ENCODE data around the gene KCNAB2.
A peak's percentile ranks its signal among the peaks of the same experiment; 100 is the strongest.
"Not testable (repeated sequence)": the region's sequence is repeated elsewhere in the genome, so short reads cannot be mapped to it uniquely, and the experiment has no call there.

The KCNAB2 gene

GRCh38 chr1:6016191-6016865 lies 29.4 kb upstream of the KCNAB2 start:
- ATAC-seq (replicated peaks): no peak
- H3K4me1 Mint-ChIP-seq: peaks cover 10 to 16% of the 10 kb centered on the region in 2 donors
- no peak overlapping the region for H3K27ac Mint-ChIP-seq
- DNase-seq: no peak
- H3K9me3 Mint-ChIP-seq: no peaks in the 10 kb centered on the region
- peaks cover 10 to 26% of the 10 kb centered on the region in 2 donors for H3K36me3 Mint-ChIP-seq
- H3K27me3 Mint-ChIP-seq: no peaks in the 10 kb centered on the region
- no peak overlapping the region for H3K4me3 Mint-ChIP-seq

DNA sequence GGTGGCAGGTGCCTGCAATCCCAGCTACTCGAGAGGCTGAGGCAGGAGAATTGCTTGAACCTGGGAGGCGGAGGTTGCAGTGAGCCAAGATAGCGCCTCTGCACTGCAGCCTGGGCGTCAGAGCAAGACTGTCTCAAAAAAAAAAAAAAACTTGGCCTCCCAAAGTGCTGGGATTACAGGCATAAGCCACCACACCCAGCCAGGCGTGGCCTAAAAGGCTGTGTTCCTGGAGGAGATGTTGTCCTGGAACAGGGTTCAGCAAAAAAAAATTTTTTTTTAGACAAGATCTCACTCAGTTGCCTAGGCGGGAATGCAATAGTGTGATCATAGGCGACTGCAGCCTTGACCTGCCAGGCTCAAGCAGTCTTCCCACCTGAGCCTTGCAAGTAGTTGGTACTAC lies 28.0 kb upstream of the KCNAB2 start:
- H3K9me3 Mint-ChIP-seq; ATAC-seq (replicated peaks); H3K4me3 Mint-ChIP-seq; H3K27me3 Mint-ChIP-seq; H3K27ac Mint-ChIP-seq; DNase-seq: not testable (repeated sequence)
- Mint-ChIP-seq H3K36me3 (peaks cover 5 to 25% of the 10 kb centered on the region in 2 donors), H3K4me1 (peaks cover 8 to 12% of the 10 kb centered on the region in 2 donors)

DNA sequence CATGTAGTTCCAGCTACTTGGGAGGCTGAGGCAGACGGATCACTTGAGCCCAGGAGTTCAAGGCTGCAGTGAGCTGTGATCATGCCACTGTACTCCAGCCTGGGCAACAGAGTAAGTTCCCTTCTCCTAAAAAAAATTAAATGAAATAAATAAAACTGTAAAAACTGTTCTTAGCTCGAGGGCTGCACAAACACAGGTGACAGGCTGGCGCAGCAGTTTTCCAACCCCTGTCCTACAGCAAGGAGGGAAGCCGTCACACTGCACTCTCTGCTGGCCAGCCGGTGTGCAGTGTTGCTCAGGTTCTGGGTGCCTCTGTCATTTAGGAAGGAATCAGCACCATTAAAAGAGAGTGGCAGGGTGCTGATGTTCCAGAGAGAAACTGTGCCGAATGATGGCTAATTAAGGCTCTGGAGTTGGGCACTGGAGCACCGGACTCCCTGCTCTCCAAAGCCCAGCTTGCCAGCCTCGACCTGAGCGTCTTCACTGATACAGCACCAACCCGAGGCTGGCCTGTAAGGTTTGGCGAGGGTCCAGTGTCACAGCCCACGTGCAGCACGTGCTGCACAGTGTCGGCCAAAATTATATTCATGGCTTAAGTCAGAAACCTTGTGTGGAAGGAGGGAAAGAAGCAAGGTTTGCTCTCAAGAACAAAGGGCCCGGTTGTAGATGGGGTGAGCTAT lies 26.4 kb upstream of the KCNAB2 start:
- Mint-ChIP-seq H3K27me3 (no peaks in the 10 kb centered on the region), H3K4me3 (no peak overlapping the region), H3K27ac (no peak overlapping the region), H3K36me3 (peaks cover 2 to 16% of the 10 kb centered on the region in 2 donors), H3K9me3 (peaks cover 7 to 8% of the 10 kb centered on the region in 2 donors), H3K4me1 (peaks cover 0 to 5% of the 10 kb centered on the region in 2 donors)
- ATAC-seq (replicated peaks) (no peak), DNase-seq (no peak)

- H3K27ac Mint-ChIP-seq: no peak overlapping the region
- no peaks in the 10 kb centered on the region for H3K27me3 Mint-ChIP-seq
- H3K4me3 Mint-ChIP-seq: no peak overlapping the region
- ATAC-seq (replicated peaks): no peak
- no peak for DNase-seq
- H3K9me3 Mint-ChIP-seq: peaks cover 7 to 8% of the 10 kb centered on the region in 2 donors
- H3K36me3 Mint-ChIP-seq: peaks cover 5 to 18% of the 10 kb centered on the region in 2 donors
- peaks cover 18 to 26% of the 10 kb centered on the region in 2 donors for H3K4me1 Mint-ChIP-seq
Measured at GRCh38 chr1:6022193-6022592, 23.5 kb upstream of the KCNAB2 start.

GRCh38 chr1:6023346-6023745 lies 22.3 kb upstream of the KCNAB2 start:
- H3K9me3 Mint-ChIP-seq: peaks cover 7 to 8% of the 10 kb centered on the region in 2 donors
- no peak for ATAC-seq (replicated peaks)
- no peak overlapping the region for H3K4me3 Mint-ChIP-seq
- no peaks in the 10 kb centered on the region for H3K27me3 Mint-ChIP-seq
- no peak for DNase-seq
- H3K4me1 Mint-ChIP-seq: peaks cover 30 to 37% of the 10 kb centered on the region in 2 donors
- no peak overlapping the region for H3K27ac Mint-ChIP-seq
- peaks cover 13 to 29% of the 10 kb centered on the region in 2 donors for H3K36me3 Mint-ChIP-seq

DNA sequence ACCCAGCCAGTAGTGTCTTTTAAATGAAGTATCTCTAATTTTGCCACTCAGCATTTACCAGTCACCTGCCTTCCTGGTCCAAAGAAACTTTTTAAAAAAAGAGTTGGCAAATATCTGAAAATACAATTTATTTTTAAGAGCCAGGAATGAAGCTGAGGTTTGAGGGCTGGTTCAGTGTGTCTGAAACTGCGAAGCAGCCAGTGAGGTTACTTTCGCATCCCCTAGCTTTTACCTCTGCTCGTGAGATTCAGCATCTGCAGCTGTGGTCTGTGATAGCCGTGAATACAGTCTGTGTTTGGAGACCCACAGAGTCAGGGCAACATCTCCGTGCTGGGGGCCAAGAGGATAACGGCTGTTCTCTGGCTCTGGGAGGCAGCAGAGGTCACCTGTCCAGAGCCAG lies 21.3 kb upstream of the KCNAB2 start:
- Mint-ChIP-seq H3K4me3 (peak overlapping the region in 1 of 2 donors; percentile 25), H3K27me3 (no peaks in the 10 kb centered on the region), H3K4me1 (peaks cover 36 to 46% of the 10 kb centered on the region in 2 donors), H3K9me3 (peaks cover 7 to 8% of the 10 kb centered on the region in 2 donors), H3K36me3 (peaks cover 20 to 36% of the 10 kb centered on the region in 2 donors), H3K27ac (no peak overlapping the region)
- DNase-seq: no peak
- no peak for ATAC-seq (replicated peaks)

GRCh38 chr1:6025269-6026094 lies 20.2 kb upstream of the KCNAB2 start:
- H3K4me3 Mint-ChIP-seq: peak overlapping the region; percentile 94 to 98
- peaks cover 7 to 8% of the 10 kb centered on the region in 2 donors for H3K9me3 Mint-ChIP-seq
- peaks cover 29 to 44% of the 10 kb centered on the region in 2 donors for H3K36me3 Mint-ChIP-seq
- peaks cover 44 to 57% of the 10 kb centered on the region in 2 donors for H3K4me1 Mint-ChIP-seq
- DNase-seq (peak; percentile 18), ATAC-seq (replicated peaks) (no peak)
- no peaks in the 10 kb centered on the region for H3K27me3 Mint-ChIP-seq
- H3K27ac Mint-ChIP-seq: peak overlapping the region; percentile 99

- peak; percentile 83 to 86 for ATAC-seq (replicated peaks)
- no peaks in the 10 kb centered on the region for H3K27me3 Mint-ChIP-seq
- peak; percentile 95 for DNase-seq
- peaks cover 7 to 8% of the 10 kb centered on the region in 2 donors for H3K9me3 Mint-ChIP-seq
- H3K36me3 Mint-ChIP-seq: peaks cover 37 to 52% of the 10 kb centered on the region in 2 donors
- H3K27ac Mint-ChIP-seq: peak overlapping the region; percentile 99
- H3K4me1 Mint-ChIP-seq: peaks cover 52 to 65% of the 10 kb centered on the region in 2 donors
- peak overlapping the region; percentile 94 to 98 for H3K4me3 Mint-ChIP-seq
Measured at GRCh38 chr1:6026095-6026809, 19.4 kb upstream of the KCNAB2 start.

DNA sequence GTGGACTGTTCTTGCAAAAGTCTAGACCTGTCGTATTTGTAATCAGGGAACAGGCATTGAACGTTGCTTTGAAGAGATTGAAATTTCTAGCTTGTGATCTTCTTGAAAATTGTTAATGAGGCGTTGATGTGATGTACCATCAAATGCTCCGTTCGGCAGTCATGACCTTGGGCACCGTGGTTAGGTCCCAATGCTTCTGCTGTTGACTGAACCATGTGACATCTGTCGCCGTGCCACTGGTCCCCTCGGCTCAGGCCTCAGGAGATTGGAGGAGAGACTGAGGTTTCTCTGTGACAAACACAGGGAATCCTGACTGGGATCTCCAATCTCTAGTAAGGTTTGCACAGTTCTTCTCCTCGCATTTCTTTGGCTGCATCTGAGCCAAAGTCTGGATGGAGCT lies 18.1 kb upstream of the KCNAB2 start:
- peak overlapping the region; percentile 94 to 98 for H3K4me3 Mint-ChIP-seq
- ATAC-seq (replicated peaks): no peak
- H3K36me3 Mint-ChIP-seq: peaks cover 42 to 56% of the 10 kb centered on the region in 2 donors
- peak; percentile 15 for DNase-seq
- no peaks in the 10 kb centered on the region for H3K9me3 Mint-ChIP-seq
- H3K27me3 Mint-ChIP-seq: no peaks in the 10 kb centered on the region
- H3K4me1 Mint-ChIP-seq: peaks cover 51 to 73% of the 10 kb centered on the region in 2 donors
- H3K27ac Mint-ChIP-seq: peak overlapping the region; percentile 99

DNA sequence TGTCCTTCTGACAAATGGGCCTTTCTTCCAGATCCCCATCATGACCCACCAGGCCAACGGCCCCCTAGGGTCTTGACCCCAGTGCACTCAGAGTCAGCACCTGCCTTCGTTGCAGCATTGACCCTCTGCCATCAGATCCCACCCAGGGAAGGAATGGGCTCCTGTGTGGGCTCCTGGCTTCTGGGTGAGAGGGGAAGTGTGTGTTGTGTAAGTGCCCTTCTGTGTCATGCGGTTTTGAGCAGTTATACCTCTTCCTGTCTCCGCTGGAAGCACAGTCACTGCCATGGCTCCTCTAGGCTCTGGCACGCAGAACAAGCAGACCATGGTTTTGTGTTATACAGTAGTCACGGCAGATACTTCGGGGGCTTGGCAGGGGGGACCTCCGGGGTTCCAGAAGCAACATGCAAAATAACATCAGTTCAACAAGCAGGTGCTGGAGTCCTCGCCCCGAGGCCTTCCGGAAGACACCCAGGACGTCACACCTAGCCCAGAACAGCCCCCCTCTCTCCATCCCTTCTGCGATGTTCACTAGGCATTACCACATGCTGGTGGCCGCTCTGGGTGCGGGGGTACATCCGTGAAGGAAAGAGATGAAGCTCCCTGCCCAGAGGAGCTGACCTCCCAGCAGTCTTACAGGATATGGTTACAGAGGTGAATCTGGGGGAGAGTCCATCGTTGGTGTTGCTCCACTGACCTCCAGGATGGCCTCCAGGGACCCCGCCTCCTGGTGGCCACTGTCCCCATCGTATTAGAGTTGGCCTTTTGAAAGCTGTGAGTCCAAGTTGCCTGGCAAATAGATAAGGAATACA lies 17.4 kb upstream of the KCNAB2 start:
- DNase-seq: peak; percentile 69

GRCh38 chr1:6029351-6029750 lies 16.3 kb upstream of the KCNAB2 start:
- Mint-ChIP-seq H3K27ac (peak overlapping the region; percentile 37), H3K36me3 (peaks cover 45 to 64% of the 10 kb centered on the region in 2 donors), H3K4me1 (peaks cover 58 to 89% of the 10 kb centered on the region in 2 donors), H3K4me3 (no peak overlapping the region), H3K27me3 (no peaks in the 10 kb centered on the region), H3K9me3 (no peaks in the 10 kb centered on the region)
- ATAC-seq (replicated peaks) (no peak), DNase-seq (no peak)

More for the DNA sequence above, 17.4 kb upstream of the KCNAB2 start:
- ATAC-seq (replicated peaks): peak; percentile 59 to 63
- no peaks in the 10 kb centered on the region for H3K27me3 Mint-ChIP-seq
- H3K27ac Mint-ChIP-seq: peak overlapping the region; percentile 99
- peaks cover 57 to 79% of the 10 kb centered on the region in 2 donors for H3K4me1 Mint-ChIP-seq
- peaks cover 44 to 62% of the 10 kb centered on the region in 2 donors for H3K36me3 Mint-ChIP-seq
- H3K9me3 Mint-ChIP-seq: no peaks in the 10 kb centered on the region
- peak overlapping the region; percentile 94 to 98 for H3K4me3 Mint-ChIP-seq

DNA sequence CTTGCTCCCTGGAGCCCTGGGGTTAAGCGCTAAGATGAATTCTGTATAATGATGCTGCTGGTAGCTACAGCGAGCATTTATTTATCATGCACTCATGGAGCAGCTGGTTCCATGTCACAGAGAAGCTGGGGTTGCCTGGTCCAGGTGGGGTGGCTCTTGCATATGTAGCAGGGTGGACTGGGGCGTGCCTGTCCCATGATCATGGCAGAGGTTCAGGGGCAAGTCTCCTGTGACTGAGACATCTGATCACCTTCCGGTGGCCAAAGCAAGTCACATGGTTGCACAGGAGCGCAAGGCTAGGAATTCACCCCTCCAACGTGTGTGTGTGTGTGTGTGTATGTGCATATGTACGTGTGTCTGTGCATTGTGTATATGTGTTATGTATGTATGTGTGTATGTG lies 15.6 kb upstream of the KCNAB2 start:
- Mint-ChIP-seq H3K9me3 (no peaks in the 10 kb centered on the region), H3K4me3 (peak overlapping the region in 1 of 2 donors; percentile 36), H3K36me3 (peaks cover 52 to 69% of the 10 kb centered on the region in 2 donors), H3K4me1 (peaks cover 59 to 92% of the 10 kb centered on the region in 2 donors), H3K27me3 (no peaks in the 10 kb centered on the region), H3K27ac (peak overlapping the region; percentile 52)
- DNase-seq (no peak), ATAC-seq (replicated peaks) (no peak)
